SK-N-MC (cell line): ENCODE measurements around the gene CAV2.

Experiments
- DNase-seq: peaks from one replicate; pipeline ENCODE4 v3.0.0-alpha.2; 2011; ENCODE audit warnings: low read depth, low spot score
- H3K27ac ChIP-seq: fragments of 200-600 bp; sonication (generic); 2 replicates; pipeline ENCODE4 v1.5.1; 2016; ENCODE audit warnings: mixed run types
- H3K36me3 ChIP-seq: fragments of 200-600 bp; sonication (generic); 2 replicates; pipeline ENCODE4 v1.6.1; 2017; ENCODE audit warnings: antibody characterized with exemption, low read length, mixed read lengths; ENCODE audit not compliant: insufficient read depth
- H3K4me3 ChIP-seq: fragments of 200-600 bp; sonication (generic); 2 replicates; pipeline ENCODE4 v1.5.1; 2016
- H3K9ac ChIP-seq: fragments of 200-600 bp; sonication (generic); 2 replicates; pipeline ENCODE4 v1.8.0; 2017; ENCODE audit warnings: mixed run types, mixed read lengths; ENCODE audit not compliant: insufficient read length
- H3K9me3 ChIP-seq: fragments of 200-600 bp; sonication (generic); 2 replicates; pipeline ENCODE4 v1.6.1; 2017; ENCODE audit warnings: low read depth, mild to moderate bottlenecking, antibody characterized with exemption, low read length, moderate library complexity, mixed read lengths
- EZH2 ChIP-seq: fragments of 200-600 bp; sonication (generic); IDR thresholded peaks from one replicate; pipeline ENCODE4 v1.6.1; 2017; ENCODE audit warnings: antibody characterized with exemption
- FOXP2 ChIP-seq: optimal IDR thresholded peaks from 2 replicates; pipeline ENCODE3; 2011; ENCODE audit warnings: mild to moderate bottlenecking, moderate library complexity; ENCODE audit not compliant: insufficient read depth; ENCODE audit errors: extremely low read length, control extremely low read depth
- POLR2AphosphoS5 ChIP-seq: IDR thresholded peaks from 2 replicates; pipeline ENCODE4 v1.6.1; 2012; ENCODE audit warnings: mild to moderate bottlenecking, low read depth, low read length, borderline replicate concordance

Gene CAV2

DNA sequence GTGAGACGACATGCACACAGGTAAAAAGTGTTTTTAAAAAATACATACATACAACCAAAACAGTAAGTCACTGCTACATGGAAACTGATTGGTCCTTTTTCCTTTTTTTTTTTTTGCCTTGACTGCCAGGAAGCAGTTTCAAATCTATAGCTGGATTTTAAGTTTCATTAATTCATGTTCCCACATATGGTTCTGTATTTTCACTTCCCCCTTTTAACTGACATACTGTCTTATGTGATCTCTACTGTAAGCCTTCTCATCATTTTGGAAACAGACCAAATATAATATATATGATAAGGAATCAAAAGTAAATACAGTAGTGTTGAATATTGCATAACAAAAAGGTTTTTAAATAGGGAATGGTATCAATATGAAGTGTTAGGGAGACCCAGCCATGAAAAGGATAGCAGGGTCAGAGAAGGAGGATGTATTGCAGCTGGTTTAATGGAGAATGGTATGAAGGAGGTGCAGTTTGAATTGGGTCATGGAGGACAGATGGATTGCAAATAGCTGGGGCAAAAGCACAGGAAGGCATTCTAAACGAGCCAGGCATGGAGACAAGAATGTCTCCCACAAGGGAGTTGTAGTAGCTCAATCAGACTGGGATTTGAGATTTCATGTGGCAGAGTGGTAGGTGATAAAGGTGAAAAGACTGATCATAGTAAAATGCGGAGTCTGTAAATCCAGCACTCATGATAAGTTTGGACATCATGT lies 30.7 kb downstream of the CAV2 start:
- Histone ChIP-seq H3K36me3 (peaks cover 84% of the 10 kb centered on the region), H3K4me3 (peak overlapping the region; percentile 70), H3K9me3 (no peaks in the 10 kb centered on the region), H3K9ac (peak overlapping the region; percentile 64), H3K27ac (peak overlapping the region; percentile 42)
- TF ChIP-seq FOXP2 (no peak), EZH2 (no peak), POLR2AphosphoS5 (no peak)
- no peak for DNase-seq

DNA sequence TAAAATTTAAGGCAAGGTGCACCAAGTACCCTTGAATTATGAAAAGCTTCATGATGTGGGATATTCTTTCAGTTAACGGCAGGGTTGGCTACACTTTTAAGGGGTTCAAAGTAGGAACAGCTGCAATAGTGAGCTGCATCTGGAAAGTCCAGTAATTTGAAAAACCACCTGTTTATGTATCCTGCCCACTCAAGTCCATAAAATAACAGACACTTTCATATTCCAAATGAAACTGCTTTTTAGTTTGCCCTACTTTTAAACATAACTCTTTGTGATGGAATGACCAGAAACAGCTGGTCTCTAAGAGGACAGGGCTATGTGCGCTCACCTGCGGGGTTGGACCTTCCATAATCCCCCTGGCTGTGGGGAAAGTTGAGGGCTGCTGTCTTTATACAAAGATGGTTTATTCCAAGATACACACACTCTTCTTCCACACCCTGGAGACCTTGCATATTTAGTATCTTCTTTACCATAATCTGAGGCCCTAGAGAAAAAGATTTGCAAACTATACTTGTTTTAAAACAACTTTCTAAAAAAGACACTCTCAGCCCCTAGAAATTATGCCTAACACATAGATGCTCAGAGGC lies 32.7 kb downstream of the CAV2 start:
- TF ChIP-seq POLR2AphosphoS5 (no peak), EZH2 (no peak), FOXP2 (no peak)
- Histone ChIP-seq H3K36me3 (peaks cover 93% of the 10 kb centered on the region), H3K9me3 (no peaks in the 10 kb centered on the region), H3K4me3 (peak overlapping the region; percentile 52; the same call in 1 of the 2 replicates), H3K27ac (peak overlapping the region; percentile 61), H3K9ac (no peak overlapping the region)
- DNase-seq: no peak

DNA sequence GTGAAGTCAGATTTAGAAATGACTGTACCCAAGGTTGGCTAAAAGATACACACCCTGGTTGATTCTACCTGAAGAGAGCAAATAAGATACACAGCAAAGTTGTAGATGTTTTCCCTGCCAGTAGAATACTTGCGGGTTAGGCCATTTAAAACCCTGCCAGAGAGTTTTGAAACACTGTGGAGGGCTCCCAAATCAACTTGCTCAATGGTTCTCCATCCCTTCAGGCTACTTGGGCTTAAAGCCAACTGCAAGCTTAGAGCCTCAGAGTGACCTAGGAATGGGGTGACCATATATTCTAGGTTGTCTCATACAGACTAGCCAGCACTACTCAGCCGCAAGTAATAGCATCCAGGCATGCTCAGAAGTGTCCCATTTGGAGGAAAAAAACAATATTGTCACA lies 35.3 kb downstream of the CAV2 start:
- peak overlapping the region; percentile 51 for H3K27ac ChIP-seq
- TF ChIP-seq POLR2AphosphoS5: no peak
- no peak for TF ChIP-seq EZH2
- no peak for TF ChIP-seq FOXP2
- no peaks in the 10 kb centered on the region for H3K9me3 ChIP-seq
- no peak overlapping the region for H3K9ac ChIP-seq
- no peak for DNase-seq
- H3K4me3 ChIP-seq: no peak overlapping the region
- peaks cover 95% of the 10 kb centered on the region for H3K36me3 ChIP-seq

DNA sequence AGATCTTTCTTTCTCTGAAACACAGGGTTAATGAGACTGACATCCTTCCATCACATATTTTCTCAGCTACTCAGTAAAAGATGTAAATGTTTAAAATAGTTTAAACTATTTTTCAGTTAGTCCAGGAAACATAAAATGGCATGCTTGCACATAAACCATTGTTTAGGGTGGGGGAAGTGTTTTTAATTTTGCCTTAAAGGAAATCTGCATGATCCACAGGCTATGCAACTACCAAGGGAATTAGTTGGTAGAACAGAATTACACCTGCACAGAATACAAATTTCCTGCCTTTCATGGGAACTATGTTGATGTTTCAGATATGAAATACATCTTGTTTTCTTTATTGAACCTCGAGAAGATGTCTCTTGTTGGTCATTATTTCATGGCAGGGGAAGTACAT lies 35.9 kb downstream of the CAV2 start:
- peaks cover 95% of the 10 kb centered on the region for H3K36me3 ChIP-seq
- no peak for DNase-seq
- no peaks in the 10 kb centered on the region for H3K9me3 ChIP-seq
- H3K4me3 ChIP-seq: no peak overlapping the region
- H3K27ac ChIP-seq: peak overlapping the region; percentile 51
- TF ChIP-seq EZH2: no peak
- TF ChIP-seq POLR2AphosphoS5: no peak
- TF ChIP-seq FOXP2: no peak
- H3K9ac ChIP-seq: no peak overlapping the region

DNA sequence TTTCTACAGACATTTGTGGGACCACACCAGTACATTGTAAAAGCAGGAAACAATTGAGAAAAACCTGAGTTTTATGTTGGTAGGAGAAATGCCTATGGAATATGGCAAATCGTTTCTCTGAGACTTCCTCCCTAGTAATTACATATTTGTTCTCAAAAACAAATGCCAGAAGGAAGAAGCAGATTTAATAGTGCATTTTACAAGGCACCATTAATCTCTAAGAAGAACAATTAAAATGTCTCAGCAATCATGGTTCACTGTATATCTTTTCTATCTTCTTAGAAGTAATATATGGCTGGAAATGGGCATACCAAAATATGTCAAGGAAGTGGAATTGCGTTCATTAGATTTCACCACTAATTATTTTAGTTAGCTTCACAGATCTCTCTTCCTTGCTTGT lies 38.6 kb downstream of the CAV2 start:
- Histone ChIP-seq H3K36me3 (peaks cover 97% of the 10 kb centered on the region), H3K9me3 (no peaks in the 10 kb centered on the region)
- DNase-seq: no peak

DNA sequence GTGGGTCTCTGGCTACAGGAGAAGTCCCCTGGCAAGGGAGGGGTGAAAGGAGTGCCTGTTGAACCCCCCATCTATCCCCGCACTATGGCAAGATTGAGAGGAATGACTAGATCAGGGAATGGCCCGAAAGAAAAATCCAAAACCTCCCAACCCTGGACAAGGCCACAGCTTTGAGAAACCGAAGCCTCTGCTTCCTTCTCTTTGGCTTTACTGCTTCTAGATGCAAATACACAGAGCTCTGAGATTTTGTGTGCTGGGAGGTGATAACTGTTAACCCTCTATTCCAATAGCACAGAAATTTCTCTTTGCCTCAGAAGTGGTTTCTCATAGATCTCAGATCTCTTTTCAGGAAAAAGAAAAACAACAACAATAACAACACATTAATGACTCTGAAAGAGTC lies 40.3 kb downstream of the CAV2 start:
- Histone ChIP-seq H3K4me3 (no peak overlapping the region), H3K9ac (no peak overlapping the region), H3K9me3 (no peaks in the 10 kb centered on the region), H3K36me3 (peaks cover 100% of the 10 kb centered on the region), H3K27ac (peak overlapping the region; percentile 75)
- DNase-seq: no peak
- TF ChIP-seq FOXP2: no peak
- TF ChIP-seq EZH2: no peak
- TF ChIP-seq POLR2AphosphoS5: no peak

More for the DNA sequence above, 38.6 kb downstream of the CAV2 start:
- TF ChIP-seq POLR2AphosphoS5 (no peak), EZH2 (no peak), FOXP2 (no peak)
- no peak overlapping the region for H3K4me3 ChIP-seq
- no peak overlapping the region for H3K9ac ChIP-seq
- peak overlapping the region; percentile 75 for H3K27ac ChIP-seq

DNA sequence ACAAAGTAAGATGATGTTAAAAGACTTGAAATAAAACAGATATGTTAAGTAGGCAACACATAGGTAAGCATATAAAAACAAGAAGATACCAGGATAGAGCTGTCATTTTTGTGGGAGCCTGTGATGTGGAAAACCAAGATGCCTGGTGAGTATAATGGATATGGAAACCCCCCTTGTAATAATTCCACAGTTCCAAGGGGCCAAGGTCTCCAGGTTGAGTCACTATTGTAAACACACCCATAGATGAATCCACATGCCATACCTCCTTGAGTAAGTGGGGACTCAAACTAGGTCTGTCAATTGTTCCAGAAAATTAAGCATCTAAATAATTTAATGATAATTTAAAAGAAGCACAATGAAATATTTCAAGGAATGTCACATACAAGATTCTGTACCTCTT lies 41.2 kb downstream of the CAV2 start:
- no peaks in the 10 kb centered on the region for H3K9me3 ChIP-seq
- H3K36me3 ChIP-seq: peaks cover 100% of the 10 kb centered on the region
- no peak overlapping the region for H3K9ac ChIP-seq
- H3K4me3 ChIP-seq: no peak overlapping the region
- DNase-seq: no peak
- no peak for TF ChIP-seq POLR2AphosphoS5
- no peak for TF ChIP-seq EZH2
- TF ChIP-seq FOXP2: no peak
- peak overlapping the region; percentile 75 for H3K27ac ChIP-seq

DNA sequence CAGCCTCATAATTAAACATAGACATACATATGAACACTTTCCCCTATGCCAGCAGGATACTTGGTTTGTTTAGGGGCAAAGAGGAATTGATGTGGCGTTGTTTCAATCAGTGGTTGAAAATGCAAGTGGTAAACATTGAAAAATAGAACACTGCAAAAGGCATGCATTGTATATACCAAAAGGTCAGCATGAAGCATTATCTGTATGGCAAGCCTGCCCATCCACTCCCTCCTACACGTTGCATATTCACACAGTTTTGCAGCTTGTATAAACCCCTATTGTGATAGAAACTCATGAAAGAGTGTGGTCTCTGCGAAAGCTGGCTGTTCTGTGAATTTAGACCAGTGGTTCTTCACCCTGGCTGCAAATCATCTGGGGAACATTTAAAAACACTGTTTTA lies 42.4 kb downstream of the CAV2 start:
- Histone ChIP-seq H3K9me3 (no peaks in the 10 kb centered on the region), H3K9ac (no peak overlapping the region), H3K4me3 (no peak overlapping the region), H3K36me3 (peaks cover 100% of the 10 kb centered on the region), H3K27ac (peak overlapping the region; percentile 32)
- DNase-seq: no peak
- TF ChIP-seq POLR2AphosphoS5: no peak
- no peak for TF ChIP-seq FOXP2
- TF ChIP-seq EZH2: no peak
